ENCODE data around the gene SCD5. TPM values are rescaled to one million over a fixed set of nuclear protein-coding genes. Genes with fewer than 3 reads are reported as not detected.

SCD5 gene
- total RNA-seq, 2 experiments from 2014 or later: 6.2 to 6.9 TPM

GRCh38 chr4:82579932-82580331 lies 218.7 kb downstream of the SCD5 start:
- POLR2A ChIA-PET: no interaction called here
- no peaks in the 10 kb centered on the region for H3K36me3 Mint-ChIP-seq
- H3K27ac Mint-ChIP-seq: no peak overlapping the region
- no peaks in the 10 kb centered on the region for H3K4me1 Mint-ChIP-seq
- no peaks in the 10 kb centered on the region for H3K9me3 Mint-ChIP-seq
- ATAC-seq (ENCODE audit: low read depth): no peak
- H3K4me3 Mint-ChIP-seq: no peak overlapping the region
- H3K27me3 Mint-ChIP-seq: peaks cover 5% of the 10 kb centered on the region
- DNase-seq: no peak

Small RNA genes within 50 kb of the gene (microRNA-seq; reads per million reads assigned to microRNA genes)
- gene MIR575: not detected

Other genes starting within 250 kb of the SCD5 start
- not detected for gene TMEM150C, start 236.8 kb downstream of the SCD5 start, total RNA-seq
- gene SEC31A, start 92.4 kb upstream of the SCD5 start, total RNA-seq: 100 to 1,000 TPM; 118 to 122 TPM
- gene THAP9, start 101.9 kb upstream of the SCD5 start, total RNA-seq: 1 to 10 TPM; 4.0 to 4.7 TPM
- 10 to 100 TPM; 34.3 to 34.9 TPM for gene LIN54, start 212.0 kb upstream of the SCD5 start, total RNA-seq
- 10 to 100 TPM; 29.3 to 30.3 TPM for gene COPS4, start 236.4 kb upstream of the SCD5 start, total RNA-seq